KOPT-K1 (cell line): ENCODE results near the gene DMXL1.

Source experiments
- H3K27ac ChIP-seq: fragments of 200-600 bp; sonication (generic); 2 replicates; pipeline ENCODE4 v1.5.1; 2016; ENCODE audit warnings: antibody characterized with exemption, mild to moderate bottlenecking, low read depth, low read length; ENCODE audit not compliant: poor library complexity, severe bottlenecking
- H3K36me3 ChIP-seq: fragments of 200-600 bp; sonication (generic); 2 replicates; pipeline ENCODE4 v1.5.1; 2017; ENCODE audit warnings: antibody characterized with exemption, mild to moderate bottlenecking, low read length, moderate library complexity; ENCODE audit not compliant: insufficient read depth
- H3K9me3 ChIP-seq: fragments of 200-600 bp; sonication (generic); 2 replicates; pipeline ENCODE4 v1.5.1; 2017; ENCODE audit warnings: antibody characterized with exemption, low read length, mild to moderate bottlenecking; ENCODE audit not compliant: insufficient read depth, poor library complexity, severe bottlenecking

The DMXL1 gene

DNA sequence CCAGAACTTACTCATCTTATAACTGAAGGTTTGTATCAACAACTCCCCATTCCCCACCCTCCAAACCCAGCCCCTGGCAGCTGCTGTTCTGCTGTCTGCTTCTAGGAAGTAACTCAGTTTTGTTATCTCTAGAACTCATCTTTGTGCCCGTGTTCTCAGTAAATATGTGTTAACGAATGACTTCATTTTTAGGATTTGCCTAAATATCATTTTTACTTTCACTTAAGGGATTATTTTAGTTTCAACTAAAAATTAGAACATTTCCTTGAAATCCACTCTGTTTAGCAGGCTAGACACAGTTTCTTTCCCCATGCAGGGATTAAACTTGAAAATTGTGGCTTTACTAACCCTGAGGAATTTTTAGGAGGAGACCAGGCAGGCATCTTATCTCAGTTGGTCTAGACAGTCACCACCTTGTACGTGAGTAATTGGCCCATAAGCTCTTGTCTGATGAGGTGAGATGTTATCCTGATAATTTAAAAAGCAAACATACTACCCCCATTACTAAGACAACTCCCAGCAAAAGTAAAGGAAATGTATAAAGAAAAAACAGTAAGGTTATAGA, 216.7 kb downstream of the DMXL1 start:
- Histone ChIP-seq H3K36me3 (peaks cover 21% of the 10 kb centered on the region), H3K9me3 (no peaks in the 10 kb centered on the region), H3K27ac (peak overlapping the region; percentile 91)

GRCh38 chr5:119288379-119289033, 217.6 kb downstream of the DMXL1 start:
- Histone ChIP-seq H3K27ac (peak overlapping the region; percentile 91), H3K36me3 (peaks cover 21% of the 10 kb centered on the region), H3K9me3 (peaks cover 4% of the 10 kb centered on the region)

DNA sequence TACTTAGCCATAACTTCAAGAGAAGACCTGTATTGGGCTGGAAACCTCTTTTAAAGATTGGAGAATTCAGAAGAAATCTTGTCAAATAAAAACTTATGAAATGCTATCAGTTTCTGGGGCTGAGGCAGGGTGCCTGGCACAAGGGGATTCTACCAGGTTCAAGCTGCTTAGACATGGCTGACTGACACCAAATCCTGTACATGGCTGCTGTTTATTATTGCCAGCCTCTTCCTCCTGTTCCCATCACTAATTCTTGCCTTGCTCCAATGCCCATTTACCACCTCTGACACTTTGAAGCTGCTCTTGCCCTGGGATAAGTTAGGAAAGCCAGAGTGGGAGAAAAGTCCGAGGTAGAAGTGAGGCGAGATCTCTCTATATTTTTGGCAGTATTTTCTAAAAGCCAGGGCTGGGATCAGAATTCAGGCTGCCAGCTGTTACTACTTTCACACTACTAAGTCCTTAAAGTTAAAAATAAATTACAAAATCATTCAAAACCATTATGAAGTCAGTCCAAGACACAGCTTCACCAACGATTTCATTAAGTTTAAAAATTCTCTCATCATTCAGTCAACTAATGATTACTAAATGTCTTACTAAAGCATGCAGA, 218.7 kb downstream of the DMXL1 start:
- H3K36me3 ChIP-seq: peaks cover 20% of the 10 kb centered on the region
- H3K27ac ChIP-seq: peak overlapping the region; percentile 91
- peaks cover 11% of the 10 kb centered on the region for H3K9me3 ChIP-seq

- Histone ChIP-seq H3K27ac (peak overlapping the region; percentile 91), H3K9me3 (peaks cover 16% of the 10 kb centered on the region), H3K36me3 (peaks cover 14% of the 10 kb centered on the region)
Measured at GRCh38 chr5:119290161-119290569, 219.3 kb downstream of the DMXL1 start.

GRCh38 chr5:119290607-119291006, 219.7 kb downstream of the DMXL1 start:
- Histone ChIP-seq H3K27ac (peak overlapping the region; percentile 91), H3K9me3 (peaks cover 16% of the 10 kb centered on the region), H3K36me3 (peaks cover 13% of the 10 kb centered on the region)

DNA sequence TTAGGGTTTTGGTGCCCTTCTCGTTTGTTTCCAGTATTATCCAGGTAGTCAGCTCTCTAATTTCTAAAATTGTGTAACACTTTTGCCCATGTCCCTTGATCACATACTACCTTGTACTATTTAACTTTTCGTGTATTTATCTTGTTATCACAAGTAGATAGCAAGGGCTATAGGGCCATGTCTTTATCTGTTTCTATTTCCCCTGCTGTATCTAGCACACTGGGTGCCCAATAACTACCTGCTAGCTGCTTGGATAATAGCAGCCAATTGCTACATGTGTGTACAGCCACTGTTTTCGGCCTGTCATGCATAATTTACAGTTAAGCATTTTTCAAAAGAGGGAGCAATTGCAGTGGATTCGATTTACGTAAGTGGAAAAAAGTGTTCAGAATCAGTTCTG, 220.2 kb downstream of the DMXL1 start:
- Histone ChIP-seq H3K27ac (peak overlapping the region; percentile 91), H3K9me3 (peaks cover 16% of the 10 kb centered on the region), H3K36me3 (peaks cover 13% of the 10 kb centered on the region)

- Histone ChIP-seq H3K9me3 (peaks cover 16% of the 10 kb centered on the region), H3K36me3 (peaks cover 13% of the 10 kb centered on the region), H3K27ac (peak overlapping the region; percentile 91)
Measured at GRCh38 chr5:119291877-119292276, 221.0 kb downstream of the DMXL1 start.

GRCh38 chr5:119292701-119293515, 222.0 kb downstream of the DMXL1 start:
- peaks cover 13% of the 10 kb centered on the region for H3K36me3 ChIP-seq
- no peak overlapping the region for H3K27ac ChIP-seq
- H3K9me3 ChIP-seq: peaks cover 16% of the 10 kb centered on the region

- Histone ChIP-seq H3K36me3 (peaks cover 13% of the 10 kb centered on the region), H3K27ac (no peak overlapping the region), H3K9me3 (peaks cover 16% of the 10 kb centered on the region)
Measured at GRCh38 chr5:119293516-119293829, 222.6 kb downstream of the DMXL1 start.
